Retina (tissue), 1 donor: ENCODE data around the gene PHACTR1.

Experiments
- DNase-seq: peaks from one replicate; pipeline ENCODE4 v3.0.0-alpha.2; 2016

Gene PHACTR1

DNA sequence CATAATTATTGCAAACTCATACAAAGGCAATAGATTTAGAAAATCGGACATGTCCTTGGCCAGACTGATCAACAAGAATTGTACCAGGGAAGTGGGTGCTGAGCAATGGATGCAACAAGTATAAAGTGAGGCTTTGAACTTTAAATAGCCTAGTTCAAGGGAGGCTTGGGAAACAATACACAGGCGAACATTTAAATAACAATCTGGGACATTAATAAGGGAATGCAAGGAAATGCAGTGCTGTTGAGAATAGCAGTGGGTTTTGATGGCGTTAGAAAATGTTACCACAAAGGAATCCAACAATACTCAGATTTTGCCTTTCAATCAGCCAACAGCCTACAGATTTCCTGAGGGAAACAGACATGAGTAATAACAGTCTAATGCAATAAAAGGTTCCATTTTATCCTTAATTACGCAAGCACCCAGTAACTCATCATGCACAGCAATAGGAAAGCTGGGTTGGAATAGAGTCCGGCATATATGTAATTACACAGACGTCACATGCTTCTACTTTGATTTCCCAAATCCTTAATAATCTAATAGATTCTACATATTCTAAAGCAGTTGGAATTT, 134.6 kb downstream of the PHACTR1 start:
- no peak for DNase-seq

DNA sequence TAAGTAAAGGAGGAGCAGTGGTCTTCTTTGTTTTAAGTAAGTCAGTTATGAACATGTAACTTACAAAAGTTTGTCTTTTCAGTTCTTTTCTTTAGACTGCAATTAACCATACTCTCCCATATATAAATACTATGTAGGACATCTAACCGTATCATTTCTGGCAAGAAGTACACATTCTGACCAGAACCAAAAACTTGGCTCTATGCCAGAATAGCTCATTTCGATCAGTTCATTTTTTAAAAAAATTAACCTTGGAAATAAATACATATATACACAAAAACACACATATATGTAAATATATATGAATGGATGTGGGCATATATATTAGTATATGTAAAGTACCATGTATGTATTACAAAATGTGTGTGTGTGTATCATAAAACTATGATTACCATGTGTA, 145.0 kb downstream of the PHACTR1 start:
- DNase-seq, result no peak

DNA sequence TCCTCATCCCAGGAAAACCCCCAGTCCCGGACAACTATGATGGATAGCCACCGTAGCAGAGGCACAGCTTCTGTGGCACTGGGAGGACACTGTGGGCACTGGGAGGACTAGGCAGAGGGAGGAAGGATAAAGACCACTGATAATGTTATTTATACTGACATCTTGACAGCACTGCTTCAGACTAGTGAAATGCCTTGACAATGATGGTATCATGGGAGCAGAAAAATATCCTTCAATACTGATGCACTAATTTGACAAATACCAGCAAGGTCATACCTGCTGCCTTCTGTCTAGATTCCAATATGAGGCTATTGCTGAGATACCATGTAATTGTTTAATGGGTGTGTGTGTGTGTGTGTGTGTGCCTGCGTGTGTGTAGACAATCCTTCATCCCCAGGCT, 148.6 kb downstream of the PHACTR1 start:
- no peak for DNase-seq

DNA sequence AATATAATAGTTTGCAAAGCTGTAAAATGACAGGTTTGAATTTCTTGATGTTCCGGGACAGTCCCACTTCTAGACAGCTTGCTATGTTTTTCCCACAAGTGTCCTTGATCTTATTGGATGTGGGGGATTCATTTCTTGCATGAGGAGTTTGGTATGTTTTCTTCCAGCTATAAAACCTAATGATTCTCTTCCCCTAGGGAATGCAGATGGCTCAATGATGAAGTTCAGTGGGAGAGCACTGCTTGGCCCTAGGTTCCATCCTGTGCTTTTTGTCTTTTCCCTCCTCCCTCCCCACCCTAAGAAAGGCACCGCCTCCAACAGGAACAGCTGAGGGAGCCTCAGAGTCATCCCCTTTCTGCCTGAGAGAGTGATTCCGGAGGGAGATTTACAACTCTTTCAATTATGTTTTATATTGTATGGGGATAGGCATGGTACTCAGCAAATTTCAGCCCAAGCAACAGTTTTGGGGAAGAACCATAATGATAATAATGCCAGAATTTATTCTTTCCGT, 149.2 kb downstream of the PHACTR1 start:
- no peak for DNase-seq

DNA sequence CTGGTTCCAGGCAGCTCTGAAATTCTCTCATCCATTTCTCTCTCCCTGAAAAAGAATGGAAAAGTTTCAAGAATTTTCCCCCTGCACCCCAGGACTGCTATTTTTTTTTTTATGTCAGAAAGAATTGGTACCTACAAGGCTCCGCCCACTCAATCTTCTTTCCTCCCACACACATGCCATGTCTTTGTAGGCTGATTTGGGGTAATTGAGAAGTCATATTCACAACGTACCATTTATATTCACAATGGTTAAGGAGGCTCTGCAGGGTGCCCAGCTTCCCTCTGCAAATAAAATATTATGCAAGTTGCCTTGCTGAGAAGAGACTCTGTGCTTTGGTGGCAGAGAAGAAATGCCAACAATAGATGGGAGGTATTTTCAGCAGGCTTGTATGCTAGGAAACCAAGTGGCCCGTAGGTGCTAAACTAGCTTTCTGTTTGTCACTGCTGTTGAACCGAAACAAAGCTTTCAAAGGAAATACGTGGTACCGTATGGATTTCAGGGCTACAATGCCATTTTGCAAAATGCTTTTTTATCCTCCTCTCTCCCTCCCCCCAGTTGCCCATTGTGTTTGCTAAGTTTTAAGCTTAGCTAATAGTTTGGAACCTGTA, 150.0 kb downstream of the PHACTR1 start:
- no peak for DNase-seq

DNA sequence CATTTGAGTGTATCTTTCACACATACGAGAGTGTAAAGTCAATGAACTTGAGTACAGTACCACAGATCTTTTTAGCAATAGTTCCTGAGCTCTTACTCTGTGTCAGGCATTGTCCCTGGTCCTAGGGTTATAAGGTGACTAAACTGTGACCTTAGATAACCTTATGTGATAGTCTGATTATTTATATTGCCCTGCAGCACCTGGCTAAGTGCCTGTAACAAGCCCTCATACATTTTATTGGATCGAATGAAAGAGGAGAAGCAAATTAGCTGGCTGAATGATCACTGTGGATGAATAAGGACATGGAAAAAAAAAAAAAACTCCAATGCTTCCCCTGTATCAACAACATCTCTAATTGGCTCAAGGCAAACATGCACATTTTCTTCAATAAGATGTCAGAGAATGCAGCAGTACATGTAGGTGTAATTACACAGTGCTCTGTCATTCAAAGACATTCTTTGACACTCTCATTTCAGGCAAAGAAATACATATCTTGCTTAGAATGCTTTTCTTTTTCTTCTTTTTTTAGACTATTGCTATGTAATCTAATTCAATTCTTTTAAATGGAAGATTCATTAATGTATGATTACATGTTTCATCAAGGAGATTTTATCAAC, 153.4 kb downstream of the PHACTR1 start:
- no peak for DNase-seq

DNA sequence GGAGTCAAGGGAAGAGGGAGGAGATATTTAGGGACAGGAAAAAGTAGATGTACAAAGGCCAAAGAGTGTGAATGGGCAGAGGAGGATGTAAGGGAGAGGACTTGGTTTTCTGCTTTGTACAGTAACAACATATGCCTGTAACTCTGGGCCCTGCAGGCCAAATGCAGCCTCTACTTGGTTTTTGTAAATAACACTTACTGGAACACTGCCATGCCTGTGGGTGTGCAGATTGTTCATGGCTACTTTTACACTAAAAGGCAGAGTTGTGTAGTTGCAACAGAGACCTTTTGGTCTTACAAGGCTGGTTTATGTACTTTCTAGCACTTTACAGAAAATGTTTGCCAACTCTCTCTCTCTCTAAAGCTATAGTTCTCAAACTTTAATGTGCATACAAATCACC, 157.1 kb downstream of the PHACTR1 start:
- no peak for DNase-seq

DNA sequence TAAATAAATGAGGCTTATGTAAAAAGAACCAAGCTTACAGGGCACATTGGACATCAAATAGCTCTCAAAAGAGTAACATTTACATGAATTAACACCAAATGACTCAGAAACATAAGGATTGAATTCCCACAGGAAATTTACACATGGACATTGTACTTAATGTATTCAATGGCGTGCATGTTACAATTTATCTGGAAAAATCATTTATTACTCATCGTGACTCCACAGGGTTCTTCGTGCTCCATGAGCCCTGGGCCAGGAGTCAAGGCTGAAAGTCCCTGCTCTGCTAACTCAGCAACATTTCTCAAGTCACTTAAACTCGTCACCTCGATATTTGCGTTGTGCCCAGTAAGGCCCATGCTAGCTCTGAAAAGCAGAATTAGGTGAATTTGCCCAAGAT, 158.5 kb downstream of the PHACTR1 start:
- no peak for DNase-seq

DNA sequence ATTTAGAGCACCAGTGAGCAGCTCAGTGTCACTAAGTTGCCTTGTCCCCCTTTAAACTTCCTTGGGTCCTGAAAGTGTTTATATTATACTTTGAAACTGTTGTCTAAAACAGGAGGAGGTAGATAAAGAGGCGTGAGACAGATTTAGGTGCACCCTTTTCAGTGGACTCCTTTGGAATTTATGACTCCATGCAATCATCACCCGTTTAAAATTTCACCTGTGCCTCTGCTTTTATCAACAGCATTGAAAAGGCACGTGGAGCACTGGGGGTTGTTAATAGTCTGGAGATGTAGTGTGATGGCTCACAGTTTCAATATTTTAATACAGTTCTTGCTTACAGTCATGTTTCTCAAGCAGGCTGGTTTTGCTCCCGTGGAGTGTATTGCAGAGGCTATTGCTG, 162.2 kb downstream of the PHACTR1 start:
- DNase-seq, result no peak

DNA sequence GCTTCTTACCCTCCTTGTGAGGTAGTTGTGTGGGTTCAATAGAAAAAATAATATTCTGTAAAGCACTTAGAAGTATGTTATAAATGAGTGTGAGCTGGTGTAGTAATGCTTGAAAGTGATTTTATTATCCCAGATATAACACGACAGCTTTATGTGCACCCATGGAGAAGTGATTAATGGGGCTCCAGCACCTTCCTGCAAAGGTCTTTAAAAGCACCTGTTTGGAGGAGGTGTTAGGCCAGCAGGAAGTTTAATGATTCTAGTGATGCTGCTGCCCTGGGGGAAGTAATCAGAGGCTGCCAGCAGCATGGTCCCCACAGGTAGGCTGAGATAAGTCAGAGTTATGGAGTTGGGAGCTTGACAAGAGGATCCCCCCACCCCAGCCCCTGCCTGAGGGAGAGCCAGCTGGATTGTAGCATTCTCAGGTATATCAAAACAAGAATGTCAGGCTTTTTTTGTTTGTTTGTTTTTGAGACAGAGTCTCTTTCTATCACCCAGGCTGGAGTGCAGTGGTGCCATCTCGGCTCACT, 166.3 kb downstream of the PHACTR1 start:
- DNase-seq, result no peak

DNA sequence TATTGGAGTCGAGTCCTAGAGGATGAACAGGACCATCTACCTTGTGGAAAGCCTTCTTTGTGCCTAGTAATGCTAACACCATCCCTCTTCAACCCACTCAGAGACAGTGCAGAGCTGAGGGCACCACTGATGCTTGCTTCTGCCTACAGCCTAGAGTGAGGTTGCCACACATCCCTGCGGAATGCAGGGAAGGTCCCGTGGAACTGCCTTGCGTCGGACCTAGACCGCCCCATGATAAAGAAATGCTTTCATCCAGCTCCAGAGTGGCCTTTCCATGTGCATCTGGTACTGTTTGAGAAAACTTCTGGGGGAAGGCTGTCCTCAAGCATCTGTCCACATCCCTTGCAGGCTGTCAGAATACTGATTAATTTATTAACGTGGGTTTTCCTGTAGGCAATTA, 168.4 kb downstream of the PHACTR1 start:
- peak; percentile 30 for DNase-seq

DNA sequence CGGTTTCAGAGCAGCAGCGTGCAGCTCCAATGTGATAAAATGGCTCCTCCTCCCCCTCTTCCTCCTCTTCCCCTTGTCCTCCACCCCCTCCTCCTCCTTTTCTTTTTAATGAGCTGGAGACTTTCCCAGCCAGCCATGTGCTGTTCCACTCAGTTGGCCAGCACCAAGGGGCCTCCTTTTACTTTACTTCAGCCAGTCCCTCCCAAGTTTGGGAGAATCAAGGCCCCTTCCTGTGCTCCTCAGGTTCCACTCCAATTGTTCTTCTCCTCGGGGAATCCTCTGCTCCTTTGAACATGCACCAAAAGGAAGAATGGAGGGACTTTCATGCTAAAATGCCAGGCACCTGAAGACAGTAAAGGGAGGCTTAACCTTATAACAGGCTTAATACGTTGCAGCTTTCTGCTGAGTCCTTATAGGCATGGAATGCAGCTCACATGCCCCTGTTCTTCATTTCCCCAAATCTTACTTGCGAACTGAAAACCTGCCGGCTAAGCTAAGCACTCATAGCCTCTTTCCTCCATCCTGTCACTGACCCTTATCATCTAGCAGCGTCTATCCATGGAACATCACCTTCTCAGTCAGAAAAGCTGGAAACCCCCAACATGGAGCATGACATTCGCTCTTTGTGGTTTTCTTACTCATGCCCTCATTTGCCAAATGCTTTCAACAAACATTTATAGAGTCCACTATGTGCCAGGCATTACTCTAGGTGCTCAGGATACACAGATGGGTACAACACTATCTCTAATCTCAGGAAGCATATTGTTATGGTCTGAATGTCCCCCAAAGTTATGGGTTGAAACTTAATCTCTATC, 170.6 kb downstream of the PHACTR1 start:
- no peak for DNase-seq

DNA sequence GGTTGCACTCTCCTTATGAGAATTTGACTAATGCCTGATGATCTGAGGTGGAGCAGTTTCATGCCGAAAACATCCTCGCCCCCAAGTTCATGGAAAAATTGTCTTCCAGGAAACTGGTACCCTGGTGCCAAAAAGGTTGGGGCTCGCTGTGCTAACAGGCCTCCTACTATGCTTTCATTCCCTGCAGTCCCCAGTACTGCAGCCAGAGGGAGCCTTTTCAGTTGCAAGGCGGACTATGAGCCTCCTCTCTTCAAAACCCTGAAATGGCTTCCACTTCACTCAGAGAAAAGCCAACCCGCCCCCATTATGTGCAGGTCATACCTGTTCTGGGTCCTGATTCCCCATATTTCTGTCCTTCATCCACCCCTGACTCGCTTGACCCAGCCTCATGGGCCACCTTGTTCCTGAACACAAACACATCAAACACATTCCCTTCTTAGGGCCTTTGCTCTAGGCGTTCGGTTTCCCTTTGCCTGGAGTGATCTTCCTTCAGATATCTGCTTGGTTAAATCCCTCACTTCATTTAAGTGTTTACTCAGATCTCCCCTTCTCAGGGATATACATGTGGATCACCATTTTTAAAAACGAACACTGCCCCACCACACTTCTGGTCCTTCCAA, 173.7 kb downstream of the PHACTR1 start:
- no peak for DNase-seq

DNA sequence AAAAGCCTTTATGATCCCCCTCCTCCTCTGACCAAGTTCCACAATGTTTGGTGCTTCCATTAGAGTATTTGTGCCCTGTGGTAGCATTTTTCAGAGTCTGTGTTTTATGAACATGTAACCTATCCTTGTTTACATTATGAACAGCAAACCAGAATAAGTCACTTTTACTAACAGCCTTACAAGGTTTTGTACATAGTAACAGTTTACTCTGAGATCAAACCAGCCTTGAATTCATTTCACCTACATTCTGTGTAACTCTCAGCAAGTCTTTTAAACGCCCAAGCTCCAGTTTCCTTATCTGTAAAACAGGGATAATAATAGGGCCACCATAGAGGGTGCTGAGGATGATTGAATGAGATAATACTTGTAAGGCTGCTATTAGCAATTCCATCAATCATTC, 175.0 kb downstream of the PHACTR1 start:
- no peak for DNase-seq

DNA sequence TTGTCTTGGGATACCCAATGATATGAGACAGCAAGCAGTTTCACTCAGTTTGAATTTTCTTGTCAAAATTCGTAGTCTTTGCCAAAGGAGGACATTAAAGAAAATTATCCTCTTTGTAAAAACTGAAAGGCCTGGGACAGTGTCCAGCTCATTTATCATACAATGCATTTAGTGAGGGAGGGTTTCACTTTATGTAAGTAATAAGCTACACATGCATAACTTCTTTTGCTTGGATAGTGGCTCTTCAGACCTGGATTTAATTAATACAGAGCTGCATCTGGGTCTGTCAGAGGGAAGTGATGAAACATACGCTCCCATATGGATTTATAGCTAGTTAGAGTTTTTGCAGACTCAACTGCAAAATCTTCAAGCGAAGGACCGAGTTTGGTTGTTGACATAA, 175.6 kb downstream of the PHACTR1 start:
- DNase-seq, result no peak

DNA sequence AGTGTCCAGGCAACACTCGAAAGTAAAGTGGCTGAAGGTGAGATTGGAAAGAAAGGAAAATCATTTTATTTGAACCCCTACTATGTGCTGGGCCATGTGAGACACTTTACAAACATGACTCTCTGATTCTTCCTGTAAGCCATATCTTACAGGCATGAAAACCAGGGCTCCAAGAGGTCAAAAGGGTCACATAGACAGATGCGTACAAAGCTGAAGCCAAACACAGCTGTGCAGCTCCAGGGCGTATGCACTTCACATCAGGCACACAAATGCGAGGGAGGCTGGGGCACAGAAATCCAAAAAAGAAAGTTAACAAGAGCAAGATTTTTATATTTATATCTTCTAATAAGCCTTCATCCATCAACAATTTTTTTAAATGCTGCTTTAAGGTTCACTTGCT, 176.5 kb downstream of the PHACTR1 start:
- DNase-seq, result no peak

DNA sequence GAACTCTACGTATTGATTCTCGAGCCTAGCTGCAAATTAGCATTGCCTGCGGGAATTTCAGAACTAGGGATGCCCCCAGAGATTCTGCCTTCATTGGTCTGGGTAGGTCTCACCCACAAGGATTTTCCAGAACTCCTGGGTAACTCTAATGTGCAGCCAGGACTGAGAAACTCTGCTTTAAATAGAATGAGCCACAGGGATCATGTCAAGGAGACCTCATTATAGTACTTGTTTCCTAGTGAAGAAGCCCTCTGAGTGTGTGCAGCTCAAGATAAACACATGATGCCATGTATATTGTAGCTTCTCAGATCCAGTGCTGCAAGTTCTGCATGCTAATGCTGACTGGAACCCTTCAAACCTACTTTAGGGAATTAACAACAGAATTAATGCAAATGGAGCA, 179.2 kb downstream of the PHACTR1 start:
- DNase-seq, result no peak

DNA sequence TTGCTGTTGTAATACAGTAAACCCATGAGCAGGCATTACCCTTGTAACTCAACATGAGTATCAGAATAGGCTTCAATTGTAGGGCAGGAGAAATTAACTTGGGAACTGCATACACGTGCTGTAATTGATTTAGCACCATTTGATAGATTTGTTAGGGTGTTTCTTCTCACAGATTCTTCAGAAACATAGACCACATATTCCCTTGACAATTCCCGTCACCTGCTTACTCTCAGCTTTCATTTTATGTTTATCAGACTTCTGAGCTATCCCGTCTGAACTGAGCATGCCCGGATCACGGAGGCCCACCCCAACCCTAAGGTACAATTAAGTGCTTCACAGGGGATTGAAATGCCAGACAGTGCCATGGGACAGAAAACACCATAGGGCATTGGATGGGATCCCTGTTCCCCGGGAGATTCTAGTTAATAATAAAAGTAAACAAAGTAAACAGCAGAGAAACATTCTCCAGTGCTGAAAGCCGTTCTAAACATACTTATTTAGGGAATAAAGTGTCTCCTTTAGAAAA, 179.7 kb downstream of the PHACTR1 start:
- no peak for DNase-seq

DNA sequence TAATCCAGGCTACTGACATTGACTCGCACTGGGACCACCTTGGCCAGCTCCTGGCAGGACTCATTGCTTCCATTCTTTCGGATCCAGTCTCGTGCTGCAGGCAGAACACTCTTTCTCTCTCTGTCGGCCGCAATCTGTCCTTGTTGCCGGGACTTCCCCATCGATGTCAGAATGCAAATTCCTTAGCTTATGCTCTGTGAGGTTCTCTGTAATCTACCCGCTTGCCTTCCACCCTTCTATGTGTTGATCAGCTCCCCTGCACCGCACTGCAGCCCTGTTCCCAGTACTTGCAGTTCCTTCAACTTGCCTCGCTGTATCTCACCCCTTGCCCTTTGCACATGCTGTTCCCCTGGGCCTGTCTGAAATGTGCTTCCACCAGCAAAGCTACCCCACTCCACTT, 182.0 kb downstream of the PHACTR1 start:
- no peak for DNase-seq

DNA sequence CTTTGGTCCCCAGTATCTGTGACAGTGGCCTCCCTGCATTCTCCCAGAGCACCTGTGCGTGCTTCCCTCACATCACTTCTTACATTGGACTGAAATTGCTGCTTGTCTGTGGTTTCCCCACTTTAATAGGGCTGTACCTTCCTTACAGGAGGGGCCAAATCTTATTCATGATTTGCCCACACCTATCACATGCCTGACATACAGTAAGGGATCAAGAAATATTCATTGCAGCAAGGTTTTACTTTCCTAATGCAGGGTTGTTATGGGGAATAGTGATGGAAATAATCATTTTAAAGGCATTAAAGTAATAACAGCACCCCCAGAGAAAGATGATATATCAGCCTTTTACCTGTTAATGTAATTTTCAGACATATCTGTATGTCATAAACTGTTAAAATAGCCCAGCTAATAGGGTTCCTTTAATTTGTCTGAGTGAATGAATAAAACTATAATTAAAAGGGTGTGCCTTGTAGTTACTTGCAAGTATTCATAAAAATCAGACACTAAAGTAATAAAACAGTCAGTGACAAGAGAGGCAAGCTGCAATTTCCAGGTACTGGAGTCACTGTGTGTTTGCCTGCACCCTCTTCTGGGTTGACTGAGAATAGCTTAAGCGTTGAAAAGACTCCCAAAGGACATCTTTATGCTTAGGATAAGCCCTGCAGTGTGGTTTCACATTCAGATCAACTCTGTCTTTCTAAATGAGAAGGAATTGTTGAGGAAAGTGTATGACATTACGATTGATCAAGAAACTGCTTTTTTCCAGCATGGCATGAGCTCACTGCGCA, 182.7 kb downstream of the PHACTR1 start:
- no peak for DNase-seq

DNA sequence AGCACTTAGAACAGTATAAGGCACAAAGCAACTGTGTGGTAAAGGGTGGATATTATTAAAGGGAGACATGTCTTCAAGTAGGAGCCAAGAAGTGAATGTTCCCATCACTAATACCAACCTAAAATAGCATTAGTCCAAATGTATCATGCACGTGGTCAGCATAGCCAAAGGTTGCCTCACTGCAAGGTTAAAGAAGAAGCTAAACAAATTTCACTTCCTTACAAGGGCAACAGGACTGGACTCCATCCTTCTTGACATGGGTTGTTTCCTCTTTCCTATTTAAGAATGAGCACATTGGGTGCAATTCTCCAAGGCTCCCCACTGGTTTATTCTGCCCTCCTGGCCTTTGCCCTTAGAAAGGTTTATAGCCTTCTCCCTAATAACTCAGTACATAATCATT, 186.7 kb downstream of the PHACTR1 start:
- no peak for DNase-seq

DNA sequence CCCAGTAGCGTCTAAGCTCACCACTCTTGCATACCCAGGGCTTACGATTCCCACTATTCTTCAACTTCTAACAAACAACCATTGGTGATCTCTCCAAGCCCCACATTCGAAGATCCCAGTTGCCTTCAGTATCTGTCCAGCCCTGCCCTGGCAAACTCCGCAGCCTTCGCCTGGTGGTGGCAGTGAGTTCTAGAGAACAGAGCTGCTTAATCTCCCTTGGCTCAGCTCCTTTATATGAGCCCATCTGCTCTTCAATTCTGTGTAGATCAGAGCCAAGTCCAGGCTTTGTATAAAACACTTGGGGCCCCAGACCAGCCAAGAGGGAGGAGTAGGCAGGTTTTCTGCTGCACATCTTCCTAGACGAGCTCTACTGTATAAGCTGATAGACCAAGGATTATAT, 193.3 kb downstream of the PHACTR1 start:
- DNase-seq, result no peak
